ENCODE data around the gene CUX1. TPM values are rescaled to one million over a fixed set of nuclear protein-coding genes. Genes with fewer than 3 reads are reported as not detected.
"Not testable (repeated sequence)": the region's sequence is repeated elsewhere in the genome, so short reads cannot be mapped to it uniquely, and the experiment has no call there.

CUX1 gene
- total and polyA plus RNA-seq, 9 donors: 42.2 to 151 (median 126) TPM

- H3K36me3 ChIP-seq: no peaks in the 10 kb centered on the region
Observed at GRCh38 chr7:102228935-102229334, 411.5 kb downstream of the CUX1 start.

GRCh38 chr7:102230162-102230561 lies 412.7 kb downstream of the CUX1 start:
- not testable (repeated sequence) for H3K27me3 ChIP-seq; H3K36me3 ChIP-seq; H3K4me3 ChIP-seq; H3K27ac ChIP-seq; H3K4me1 ChIP-seq (ENCODE audit: insufficient read depth); DNase-seq; H3K9me3 ChIP-seq
- 74 to 96% (median 83%) methylated on average over 5 of the region's 5 CpGs for WGBS, 3 donors
- intact Hi-C loops (cut with DNase I): loop anchor here in 2 of 4 donors (10.0 kb wide), 1 partner anchor 415 kb away; the partner anchor contains the start of gene CUX1 (in 2 of the 2)

More at GRCh38 chr7:102228935-102229334, 411.5 kb downstream of the CUX1 start:
- WGBS, 3 donors: 94 to 96% (median 95%) methylated on average over 12 of the region's 12 CpGs
- no peak for DNase-seq
- TF ChIP-seq POLR2A (IDR thresholded peaks at IDR 0.05) (no peak), EP300 (IDR thresholded peaks at IDR 0.05) (no peak), CTCF (IDR thresholded peaks at IDR 0.05) (no peak)
- Histone ChIP-seq H3K27me3 (no peaks in the 10 kb centered on the region), H3K27ac (no peak overlapping the region), H3K4me1 (ENCODE audit: insufficient read depth) (peaks cover 3% of the 10 kb centered on the region), H3K4me3 (no peak overlapping the region), H3K9me3 (no peaks in the 10 kb centered on the region)
- intact Hi-C loops (cut with DNase I): no loop called here

GRCh38 chr7:102230593-102230992 lies 413.2 kb downstream of the CUX1 start:
- intact Hi-C loops (cut with DNase I): loop anchor here in 2 of 4 donors (10.0 kb wide), 1 partner anchor 416 kb away; the partner anchor contains the start of gene CUX1 (in 2 of the 2)

GRCh38 chr7:102232611-102233286 lies 415.3 kb downstream of the CUX1 start:
- 83 to 86% (median 83%) methylated on average over 12 of the region's 12 CpGs for WGBS, 3 donors
- Histone ChIP-seq H3K27ac (no peak overlapping the region), H3K36me3 (no peaks in the 10 kb centered on the region), H3K4me3 (no peak overlapping the region), H3K9me3 (no peaks in the 10 kb centered on the region), H3K27me3 (no peaks in the 10 kb centered on the region), H3K4me1 (ENCODE audit: insufficient read depth) (no peaks in the 10 kb centered on the region)
- TF ChIP-seq EP300 (IDR thresholded peaks at IDR 0.05) (no peak), POLR2A (IDR thresholded peaks at IDR 0.05) (no peak), CTCF (IDR thresholded peaks at IDR 0.05) (no peak)
- intact Hi-C loops (cut with DNase I): loop anchor here in 2 of 4 donors (10.0 kb wide), 1 partner anchor 418 kb away; the partner anchor contains the start of gene CUX1 (in 2 of the 2)
- DNase-seq: no peak

More at GRCh38 chr7:102230593-102230992, 413.2 kb downstream of the CUX1 start:
- Histone ChIP-seq H3K9me3 (no peaks in the 10 kb centered on the region), H3K4me3 (no peak overlapping the region), H3K27ac (no peak overlapping the region), H3K36me3 (no peaks in the 10 kb centered on the region), H3K27me3 (no peaks in the 10 kb centered on the region), H3K4me1 (ENCODE audit: insufficient read depth) (no peaks in the 10 kb centered on the region)
- 85 to 96% (median 87%) methylated on average over 4 of the region's 4 CpGs for WGBS, 3 donors
- TF ChIP-seq CTCF (IDR thresholded peaks at IDR 0.05): no peak
- no peak for TF ChIP-seq EP300 (IDR thresholded peaks at IDR 0.05)
- no peak for TF ChIP-seq POLR2A (IDR thresholded peaks at IDR 0.05)
- DNase-seq: no peak

- TF ChIP-seq EP300 (IDR thresholded peaks at IDR 0.05) (no peak), CTCF (IDR thresholded peaks at IDR 0.05) (no peak), POLR2A (IDR thresholded peaks at IDR 0.05) (no peak)
- intact Hi-C loops (cut with DNase I): loop anchor here in 2 of 4 donors (10.0 kb wide), 1 partner anchor 419 kb away; the partner anchor contains the start of gene CUX1 (in 2 of the 2)
- H3K4me1 ChIP-seq (ENCODE audit: insufficient read depth): no peaks in the 10 kb centered on the region
- no peak overlapping the region for H3K4me3 ChIP-seq
- no peak overlapping the region for H3K27ac ChIP-seq
- H3K36me3 ChIP-seq: no peaks in the 10 kb centered on the region
- WGBS, 3 donors: 91 to 94% (median 92%) methylated on average over 12 of the region's 12 CpGs
- no peaks in the 10 kb centered on the region for H3K9me3 ChIP-seq
- DNase-seq: no peak
- H3K27me3 ChIP-seq: no peaks in the 10 kb centered on the region
Observed at GRCh38 chr7:102234131-102234530, 416.7 kb downstream of the CUX1 start.

All from ovary (tissue), 9 donors.